WTC11 (cell line): ENCODE results near the gene CNTNAP2.

Experiments used
- ESRRA ChIP-seq: sonication (generic); formaldehyde crosslinking; IDR thresholded peaks from 2 replicates; pipeline ENCODE4 v1.8.1; 2022; ENCODE audit warnings: mild to moderate bottlenecking, missing genetic modification reagents, borderline replicate concordance
- IRF2 ChIP-seq: sonication (generic); formaldehyde crosslinking; IDR thresholded peaks from 2 replicates; pipeline ENCODE4 v1.8.0; 2022; ENCODE audit warnings: low read depth, missing genetic modification reagents, borderline replicate concordance
- TF ChIP-seq, protein P1 (sequence below): sonication (generic); formaldehyde crosslinking; IDR thresholded peaks from 2 replicates; pipeline ENCODE4 v1.8.1; 2022; ENCODE audit warnings: mild to moderate bottlenecking, missing genetic modification reagents, moderate library complexity, borderline replicate concordance
- TF ChIP-seq, protein P2 (sequence below): fragments of 200-600 bp; IDR thresholded peaks from 2 replicates; pipeline ENCODE4 v1.8.0; 2022; ENCODE audit warnings: antibody characterized with exemption

DNA sequence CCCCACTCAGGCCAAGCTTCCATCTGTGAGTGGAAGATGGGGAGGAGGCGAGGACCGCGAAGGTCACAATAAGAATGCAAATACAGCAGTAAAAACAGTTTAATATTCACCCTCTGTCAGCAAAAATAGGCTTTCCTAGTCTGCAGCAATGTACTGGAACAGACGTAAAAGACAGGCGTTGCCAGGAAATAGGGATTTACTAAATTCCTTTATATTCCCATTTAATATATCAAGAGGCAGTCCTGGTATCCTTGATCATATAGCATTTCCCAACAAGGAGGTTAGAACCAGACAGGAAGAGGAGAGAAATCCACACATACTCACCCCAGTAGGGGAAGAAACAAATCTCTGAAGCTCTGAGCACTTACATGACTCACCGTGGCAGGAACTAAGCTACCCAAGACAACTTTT, 1419.1 kb downstream of the CNTNAP2 start:
- TF ChIP-seq, protein P1, sequence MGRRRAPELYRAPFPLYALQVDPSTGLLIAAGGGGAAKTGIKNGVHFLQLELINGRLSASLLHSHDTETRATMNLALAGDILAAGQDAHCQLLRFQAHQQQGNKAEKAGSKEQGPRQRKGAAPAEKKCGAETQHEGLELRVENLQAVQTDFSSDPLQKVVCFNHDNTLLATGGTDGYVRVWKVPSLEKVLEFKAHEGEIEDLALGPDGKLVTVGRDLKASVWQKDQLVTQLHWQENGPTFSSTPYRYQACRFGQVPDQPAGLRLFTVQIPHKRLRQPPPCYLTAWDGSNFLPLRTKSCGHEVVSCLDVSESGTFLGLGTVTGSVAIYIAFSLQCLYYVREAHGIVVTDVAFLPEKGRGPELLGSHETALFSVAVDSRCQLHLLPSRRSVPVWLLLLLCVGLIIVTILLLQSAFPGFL (CRISPR knock-in tag): no peak
- TF ChIP-seq, protein P2, sequence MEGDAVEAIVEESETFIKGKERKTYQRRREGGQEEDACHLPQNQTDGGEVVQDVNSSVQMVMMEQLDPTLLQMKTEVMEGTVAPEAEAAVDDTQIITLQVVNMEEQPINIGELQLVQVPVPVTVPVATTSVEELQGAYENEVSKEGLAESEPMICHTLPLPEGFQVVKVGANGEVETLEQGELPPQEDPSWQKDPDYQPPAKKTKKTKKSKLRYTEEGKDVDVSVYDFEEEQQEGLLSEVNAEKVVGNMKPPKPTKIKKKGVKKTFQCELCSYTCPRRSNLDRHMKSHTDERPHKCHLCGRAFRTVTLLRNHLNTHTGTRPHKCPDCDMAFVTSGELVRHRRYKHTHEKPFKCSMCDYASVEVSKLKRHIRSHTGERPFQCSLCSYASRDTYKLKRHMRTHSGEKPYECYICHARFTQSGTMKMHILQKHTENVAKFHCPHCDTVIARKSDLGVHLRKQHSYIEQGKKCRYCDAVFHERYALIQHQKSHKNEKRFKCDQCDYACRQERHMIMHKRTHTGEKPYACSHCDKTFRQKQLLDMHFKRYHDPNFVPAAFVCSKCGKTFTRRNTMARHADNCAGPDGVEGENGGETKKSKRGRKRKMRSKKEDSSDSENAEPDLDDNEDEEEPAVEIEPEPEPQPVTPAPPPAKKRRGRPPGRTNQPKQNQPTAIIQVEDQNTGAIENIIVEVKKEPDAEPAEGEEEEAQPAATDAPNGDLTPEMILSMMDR: no peak
- no peak for TF ChIP-seq ESRRA (CRISPR knock-in tag)
- no peak for TF ChIP-seq IRF2
